GM19099 (cell line): ENCODE data around the gene SUMO4.

ENCODE experiments used
- POLR2A ChIP-seq: IDR thresholded peaks from 3 replicates; pipeline ENCODE4 v1.6.1; 2011; ENCODE audit warnings: low read depth; ENCODE audit not compliant: insufficient read length; ENCODE audit errors: extremely low read depth

Gene SUMO4

GRCh38 chr6:149435919-149436586 lies 36.0 kb downstream of the SUMO4 start:
- TF ChIP-seq POLR2A, result no peak

GRCh38 chr6:149436647-149437046 lies 36.6 kb downstream of the SUMO4 start:
- no peak for TF ChIP-seq POLR2A

GRCh38 chr6:149437212-149437611 lies 37.1 kb downstream of the SUMO4 start:
- TF ChIP-seq POLR2A, result no peak

- TF ChIP-seq POLR2A, result no peak
These were observed 38.8 kb downstream of the SUMO4 start for GRCh38 chr6:149438855-149439254.

GRCh38 chr6:149439626-149440025 lies 39.6 kb downstream of the SUMO4 start:
- TF ChIP-seq POLR2A, result no peak

- no peak for TF ChIP-seq POLR2A
These were observed 40.9 kb downstream of the SUMO4 start for GRCh38 chr6:149440735-149441671.

GRCh38 chr6:149441740-149442139 lies 41.7 kb downstream of the SUMO4 start:
- TF ChIP-seq POLR2A, result no peak

- no peak for TF ChIP-seq POLR2A
These were observed 43.5 kb downstream of the SUMO4 start for GRCh38 chr6:149443411-149444181.

- no peak for TF ChIP-seq POLR2A
These were observed 45.0 kb downstream of the SUMO4 start for GRCh38 chr6:149445095-149445466.

GRCh38 chr6:149445573-149445972 lies 45.5 kb downstream of the SUMO4 start:
- no peak for TF ChIP-seq POLR2A

- TF ChIP-seq POLR2A, result no peak
These were observed 46.8 kb downstream of the SUMO4 start for GRCh38 chr6:149446791-149447376.

- TF ChIP-seq POLR2A, result no peak
These were observed 48.9 kb downstream of the SUMO4 start for GRCh38 chr6:149448821-149449453.

GRCh38 chr6:149449831-149450678 lies 50.0 kb downstream of the SUMO4 start:
- TF ChIP-seq POLR2A, result no peak
